HG03175 (cell line): ENCODE measurements around the gene DNMBP.
"Not testable (repeated sequence)": the region's sequence is repeated elsewhere in the genome, so short reads cannot be mapped to it uniquely, and the experiment has no call there.

ENCODE experiments used
- ATAC-seq: cut with Tn5 transposase; IDR thresholded peaks from one replicate; pipeline ENCODE4 v1.9.1; 2021; ENCODE audit warnings: mild to moderate bottlenecking, moderate library complexity; ENCODE audit not compliant: unreplicated experiment

Gene DNMBP

DNA sequence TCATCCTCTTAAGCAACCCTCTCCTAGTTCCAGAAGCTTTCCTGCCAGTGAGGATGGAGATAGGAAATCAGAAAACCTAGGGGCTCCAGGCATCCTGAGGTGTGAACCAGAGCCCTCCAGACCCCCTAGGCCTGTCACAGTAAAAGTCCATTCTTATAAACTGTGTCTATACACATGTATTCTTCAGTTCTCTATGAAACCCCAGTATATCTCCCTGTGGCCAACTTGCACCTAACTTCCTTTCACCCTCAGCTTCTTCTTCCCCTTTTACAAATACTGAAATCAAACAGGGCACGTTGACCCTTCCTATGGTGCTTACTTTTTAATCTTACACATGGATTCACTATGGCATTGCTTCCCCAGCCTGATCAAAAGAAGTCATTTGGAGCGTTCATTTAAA, 168.9 kb downstream of the DNMBP start:
- ATAC-seq, result not testable (repeated sequence)

DNA sequence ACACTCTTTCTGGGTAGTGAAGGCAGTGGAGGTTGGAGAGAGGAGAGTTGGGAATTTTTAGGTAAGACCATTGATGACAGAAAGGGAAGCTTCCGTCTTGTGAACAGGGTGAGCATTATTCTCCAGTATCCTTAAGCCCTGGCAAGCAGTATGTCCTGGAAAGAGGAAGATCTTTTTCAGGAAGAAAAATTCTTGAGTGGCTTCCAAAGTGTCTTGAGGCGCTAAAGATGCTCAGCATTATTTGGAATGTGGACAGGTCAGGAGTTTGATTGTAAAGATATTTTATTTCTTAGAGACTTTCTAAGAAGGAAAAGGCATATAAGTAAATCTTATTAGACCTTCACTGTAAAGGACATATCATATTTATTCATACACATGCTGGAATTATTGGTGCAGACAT, 173.0 kb downstream of the DNMBP start:
- no peak for ATAC-seq

DNA sequence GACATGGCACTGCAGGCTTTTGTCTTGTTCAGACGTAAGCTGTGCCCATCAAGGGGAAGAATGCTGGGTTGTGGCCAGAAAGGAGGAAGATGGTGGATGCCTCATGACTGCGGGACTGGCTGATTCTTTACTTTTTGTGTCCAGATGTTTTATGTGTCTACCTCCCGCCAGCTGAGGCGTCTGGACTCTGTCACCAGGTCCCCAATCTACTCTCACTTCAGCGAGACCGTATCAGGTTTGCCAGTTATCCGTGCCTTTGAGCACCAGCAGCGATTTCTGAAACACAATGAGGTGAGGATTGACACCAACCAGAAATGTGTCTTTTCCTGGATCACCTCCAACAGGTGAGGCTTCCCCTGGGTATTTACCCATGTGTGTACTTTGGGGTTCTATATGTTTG, 173.8 kb downstream of the DNMBP start:
- no peak for ATAC-seq

DNA sequence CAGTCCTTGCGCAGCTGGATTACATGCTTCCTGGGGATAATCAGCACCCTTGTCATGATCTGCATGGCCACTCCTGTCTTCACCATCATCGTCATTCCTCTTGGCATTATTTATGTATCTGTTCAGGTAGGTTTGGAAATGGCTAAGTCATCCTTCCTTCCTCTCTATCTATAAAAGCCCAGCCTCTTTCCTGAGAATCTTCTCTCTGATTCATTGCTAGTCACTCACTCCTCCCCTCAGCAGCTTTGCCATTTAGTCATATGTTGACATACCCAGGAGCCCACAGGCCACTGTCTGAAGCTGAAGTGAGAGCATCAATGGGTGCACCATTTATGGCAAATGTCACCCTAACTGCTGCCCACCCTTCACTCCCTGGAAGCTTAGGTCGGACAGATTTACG, 175.3 kb downstream of the DNMBP start:
- ATAC-seq, result no peak

DNA sequence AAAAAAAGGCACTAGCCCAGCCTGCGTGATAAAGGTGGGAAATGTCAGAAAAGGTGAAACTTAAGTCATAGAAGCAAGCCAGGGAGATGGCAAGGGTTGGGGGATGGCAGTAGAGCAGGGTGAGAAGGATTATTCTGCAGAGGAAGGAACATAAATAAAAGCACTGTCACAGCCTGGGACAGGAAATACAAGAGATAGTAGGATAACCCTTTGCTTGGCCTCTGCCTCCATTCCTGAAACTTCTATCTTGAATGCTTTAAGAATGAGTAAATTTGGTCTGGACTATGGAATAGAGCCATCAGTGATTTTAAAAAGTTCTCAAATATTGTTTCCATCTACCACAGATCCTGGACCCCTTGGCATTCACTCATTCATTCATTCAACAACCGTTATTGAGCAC, 177.3 kb downstream of the DNMBP start:
- no peak for ATAC-seq

DNA sequence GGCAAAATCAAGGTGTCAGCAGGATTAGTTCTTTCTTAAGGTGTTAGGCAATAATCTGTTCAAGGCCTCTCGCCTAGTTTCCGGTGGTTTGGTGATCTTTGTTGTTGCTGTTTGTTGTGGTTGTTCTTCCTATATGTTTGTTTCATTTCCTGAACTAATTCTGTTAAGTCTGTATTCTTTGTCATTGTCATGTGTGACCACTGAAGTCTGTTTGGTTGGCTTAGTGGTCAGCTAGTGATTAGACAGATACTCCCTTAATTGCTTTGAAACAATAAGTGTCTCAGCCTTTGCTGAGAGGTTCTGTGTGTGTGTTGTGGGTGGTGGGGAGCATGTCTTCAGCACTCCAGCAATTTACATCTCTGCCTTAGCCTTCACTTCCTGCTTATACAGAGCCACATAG, 181.3 kb downstream of the DNMBP start:
- no peak for ATAC-seq

DNA sequence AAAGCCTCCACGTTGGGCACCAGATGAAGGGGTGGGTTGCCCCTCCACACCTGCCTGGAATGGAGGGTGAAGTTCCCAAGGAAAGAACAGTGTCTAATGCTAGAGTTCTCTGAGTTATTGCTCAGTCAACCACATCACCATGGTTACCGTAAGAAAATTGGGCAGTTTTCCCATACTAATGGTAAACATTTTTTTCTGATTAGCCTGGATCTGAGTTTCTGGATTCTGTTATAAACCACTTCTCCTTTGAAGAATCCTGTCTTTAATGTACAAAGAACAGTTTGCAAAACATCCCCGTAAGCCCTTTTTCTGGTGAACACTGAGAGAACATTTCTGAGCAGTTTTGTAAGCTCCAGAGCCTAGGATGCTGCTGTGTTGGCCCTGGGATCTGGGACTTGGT, 181.8 kb downstream of the DNMBP start:
- no peak for ATAC-seq
